ENCODE data around the gene UBE2G1. TPM values are rescaled to one million over a fixed set of nuclear protein-coding genes. Genes with fewer than 3 reads are reported as not detected.

Gene UBE2G1
- polyA plus RNA-seq, 1 donor from 2014 or later, result 65.8 TPM

DNA sequence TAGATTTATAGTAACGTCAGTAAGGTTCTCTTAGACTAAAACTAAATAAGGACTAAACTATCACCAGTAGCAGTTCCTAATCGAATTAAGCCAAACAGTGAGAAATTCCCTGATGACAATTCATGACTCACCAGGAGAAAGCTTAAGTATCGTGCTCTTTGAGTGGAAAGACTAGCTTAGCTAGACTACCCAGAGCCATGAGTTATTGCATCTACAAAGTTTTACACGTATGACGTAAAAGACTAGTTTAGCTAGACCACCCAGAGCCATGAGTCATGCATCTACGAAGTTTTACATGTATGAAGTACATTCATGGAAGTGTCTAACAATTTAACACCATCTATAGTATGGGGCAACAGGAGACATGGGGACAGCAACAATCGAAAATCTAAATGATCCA, 36.6 kb downstream of the UBE2G1 start:
- H3K9ac ChIP-seq (ENCODE audit: low read length), result no peak overlapping the region
- no peaks in the 10 kb centered on the region for H3F3A ChIP-seq (ENCODE audit: insufficient read depth, low read length, poor library complexity, severe bottlenecking)
- H3K9me2 ChIP-seq (ENCODE audit: insufficient read depth, low read length), result no peaks in the 10 kb centered on the region
- TF ChIP-seq POLR2AphosphoS5 (IDR thresholded peaks at IDR 0.05) (no peak), EP300 (conservative IDR thresholded peaks at IDR 0.05; ENCODE audit: poor library complexity, severe bottlenecking) (no peak), SMC3 (conservative IDR thresholded peaks at IDR 0.05; ENCODE audit: poor library complexity) (no peak), RAD21 (conservative IDR thresholded peaks at IDR 0.05) (no peak), MXI1 (conservative IDR thresholded peaks at IDR 0.05; ENCODE audit: poor library complexity, severe bottlenecking) (no peak), EZH2 (IDR thresholded peaks at IDR 0.05; ENCODE audit: borderline replicate concordance, insufficient read depth, low read length, poor library complexity, severe bottlenecking) (no peak), TAF1 (IDR thresholded peaks at IDR 0.05; ENCODE audit: low read depth) (no peak)
- TF ChIP-seq, protein P1, sequence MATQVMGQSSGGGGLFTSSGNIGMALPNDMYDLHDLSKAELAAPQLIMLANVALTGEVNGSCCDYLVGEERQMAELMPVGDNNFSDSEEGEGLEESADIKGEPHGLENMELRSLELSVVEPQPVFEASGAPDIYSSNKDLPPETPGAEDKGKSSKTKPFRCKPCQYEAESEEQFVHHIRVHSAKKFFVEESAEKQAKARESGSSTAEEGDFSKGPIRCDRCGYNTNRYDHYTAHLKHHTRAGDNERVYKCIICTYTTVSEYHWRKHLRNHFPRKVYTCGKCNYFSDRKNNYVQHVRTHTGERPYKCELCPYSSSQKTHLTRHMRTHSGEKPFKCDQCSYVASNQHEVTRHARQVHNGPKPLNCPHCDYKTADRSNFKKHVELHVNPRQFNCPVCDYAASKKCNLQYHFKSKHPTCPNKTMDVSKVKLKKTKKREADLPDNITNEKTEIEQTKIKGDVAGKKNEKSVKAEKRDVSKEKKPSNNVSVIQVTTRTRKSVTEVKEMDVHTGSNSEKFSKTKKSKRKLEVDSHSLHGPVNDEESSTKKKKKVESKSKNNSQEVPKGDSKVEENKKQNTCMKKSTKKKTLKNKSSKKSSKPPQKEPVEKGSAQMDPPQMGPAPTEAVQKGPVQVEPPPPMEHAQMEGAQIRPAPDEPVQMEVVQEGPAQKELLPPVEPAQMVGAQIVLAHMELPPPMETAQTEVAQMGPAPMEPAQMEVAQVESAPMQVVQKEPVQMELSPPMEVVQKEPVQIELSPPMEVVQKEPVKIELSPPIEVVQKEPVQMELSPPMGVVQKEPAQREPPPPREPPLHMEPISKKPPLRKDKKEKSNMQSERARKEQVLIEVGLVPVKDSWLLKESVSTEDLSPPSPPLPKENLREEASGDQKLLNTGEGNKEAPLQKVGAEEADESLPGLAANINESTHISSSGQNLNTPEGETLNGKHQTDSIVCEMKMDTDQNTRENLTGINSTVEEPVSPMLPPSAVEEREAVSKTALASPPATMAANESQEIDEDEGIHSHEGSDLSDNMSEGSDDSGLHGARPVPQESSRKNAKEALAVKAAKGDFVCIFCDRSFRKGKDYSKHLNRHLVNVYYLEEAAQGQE (IDR thresholded peaks at IDR 0.05; ENCODE audit: borderline replicate concordance), result no peak
- TF ChIP-seq, protein P2, sequence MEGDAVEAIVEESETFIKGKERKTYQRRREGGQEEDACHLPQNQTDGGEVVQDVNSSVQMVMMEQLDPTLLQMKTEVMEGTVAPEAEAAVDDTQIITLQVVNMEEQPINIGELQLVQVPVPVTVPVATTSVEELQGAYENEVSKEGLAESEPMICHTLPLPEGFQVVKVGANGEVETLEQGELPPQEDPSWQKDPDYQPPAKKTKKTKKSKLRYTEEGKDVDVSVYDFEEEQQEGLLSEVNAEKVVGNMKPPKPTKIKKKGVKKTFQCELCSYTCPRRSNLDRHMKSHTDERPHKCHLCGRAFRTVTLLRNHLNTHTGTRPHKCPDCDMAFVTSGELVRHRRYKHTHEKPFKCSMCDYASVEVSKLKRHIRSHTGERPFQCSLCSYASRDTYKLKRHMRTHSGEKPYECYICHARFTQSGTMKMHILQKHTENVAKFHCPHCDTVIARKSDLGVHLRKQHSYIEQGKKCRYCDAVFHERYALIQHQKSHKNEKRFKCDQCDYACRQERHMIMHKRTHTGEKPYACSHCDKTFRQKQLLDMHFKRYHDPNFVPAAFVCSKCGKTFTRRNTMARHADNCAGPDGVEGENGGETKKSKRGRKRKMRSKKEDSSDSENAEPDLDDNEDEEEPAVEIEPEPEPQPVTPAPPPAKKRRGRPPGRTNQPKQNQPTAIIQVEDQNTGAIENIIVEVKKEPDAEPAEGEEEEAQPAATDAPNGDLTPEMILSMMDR (IDR thresholded peaks at IDR 0.05; ENCODE audit: poor library complexity, severe bottlenecking), result no peak
- peaks cover 25% of the 10 kb centered on the region for H3K79me2 ChIP-seq (replicated peaks; ENCODE audit: insufficient read depth, low read length)
- no peak overlapping the region for H2AFZ ChIP-seq (ENCODE audit: low read depth, low read length)
- no peaks in the 10 kb centered on the region for H3K9me3 ChIP-seq (ENCODE audit: low read length)
- H4K20me1 ChIP-seq (ENCODE audit: insufficient read depth), result no peaks in the 10 kb centered on the region
- H3K27ac ChIP-seq (ENCODE audit: low read length), result no peak overlapping the region
- no peak overlapping the region for H3K4me2 ChIP-seq (ENCODE audit: low read length)
- no peak overlapping the region for H3K4me3 ChIP-seq (ENCODE audit: low read length)
- no peaks in the 10 kb centered on the region for H3K27me3 ChIP-seq (ENCODE audit: insufficient read depth, low read depth, low read length)
- H3K36me3 ChIP-seq (ENCODE audit: insufficient read depth, low read length), result no peaks in the 10 kb centered on the region

DNA sequence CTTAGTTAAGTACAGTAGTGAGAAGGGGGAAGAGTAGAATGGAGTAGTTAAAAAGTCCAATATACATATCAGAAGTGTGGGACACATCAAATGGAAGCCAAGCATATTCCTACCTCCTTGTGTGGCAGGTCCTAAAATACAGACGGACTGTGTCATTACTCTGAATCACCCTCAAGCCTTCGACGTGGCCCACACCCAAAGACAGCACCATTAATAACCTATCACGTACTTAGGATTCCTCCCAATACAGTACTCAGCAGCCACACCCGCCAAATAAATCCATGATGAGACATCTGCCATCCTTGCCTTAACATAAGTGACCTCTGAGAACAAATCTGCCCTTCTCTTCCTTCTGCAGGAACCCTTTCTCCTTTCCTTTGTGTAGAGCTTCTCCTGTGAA, 38.9 kb downstream of the UBE2G1 start:
- Histone ChIP-seq H3K9ac (ENCODE audit: low read length) (no peak overlapping the region), H3K27ac (ENCODE audit: low read length) (no peak overlapping the region), H3F3A (ENCODE audit: insufficient read depth, low read length, poor library complexity, severe bottlenecking) (no peaks in the 10 kb centered on the region), H3K79me2 (replicated peaks; ENCODE audit: insufficient read depth, low read length) (peaks cover 32% of the 10 kb centered on the region), H3K9me3 (ENCODE audit: low read length) (no peaks in the 10 kb centered on the region), H3K4me2 (ENCODE audit: low read length) (no peak overlapping the region), H4K20me1 (ENCODE audit: insufficient read depth) (no peaks in the 10 kb centered on the region), H2AFZ (ENCODE audit: low read depth, low read length) (no peak overlapping the region), H3K27me3 (ENCODE audit: insufficient read depth, low read depth, low read length) (no peaks in the 10 kb centered on the region), H3K36me3 (ENCODE audit: insufficient read depth, low read length) (no peaks in the 10 kb centered on the region), H3K9me2 (ENCODE audit: insufficient read depth, low read length) (no peaks in the 10 kb centered on the region), H3K4me3 (ENCODE audit: low read length) (no peak overlapping the region)
- no peak for TF ChIP-seq RAD21 (conservative IDR thresholded peaks at IDR 0.05)
- TF ChIP-seq EP300 (conservative IDR thresholded peaks at IDR 0.05; ENCODE audit: poor library complexity, severe bottlenecking), result no peak
- no peak for TF ChIP-seq EZH2 (IDR thresholded peaks at IDR 0.05; ENCODE audit: borderline replicate concordance, insufficient read depth, low read length, poor library complexity, severe bottlenecking)
- no peak for TF ChIP-seq TAF1 (IDR thresholded peaks at IDR 0.05; ENCODE audit: low read depth)
- no peak for TF ChIP-seq SMC3 (conservative IDR thresholded peaks at IDR 0.05; ENCODE audit: poor library complexity)
- TF ChIP-seq, protein P2 (IDR thresholded peaks at IDR 0.05; ENCODE audit: poor library complexity, severe bottlenecking), result no peak
- TF ChIP-seq MXI1 (conservative IDR thresholded peaks at IDR 0.05; ENCODE audit: poor library complexity, severe bottlenecking), result no peak
- no peak for TF ChIP-seq POLR2AphosphoS5 (IDR thresholded peaks at IDR 0.05)
- TF ChIP-seq, protein P1 (IDR thresholded peaks at IDR 0.05; ENCODE audit: borderline replicate concordance), result no peak

All from neural cell (in vitro differentiated cells).